ENCODE results near the gene KRR1.

The KRR1 gene

GRCh38 chr12:75511116-75512048, at the start of gene KRR1:
TSS of gene KRR1 (minus strand) at chr12:75511609. CDS start at chr12:75511597, 12 bp downstream.
- DNase-seq (ENCODE audit: low spot score) = peak; percentile 98

DNA sequence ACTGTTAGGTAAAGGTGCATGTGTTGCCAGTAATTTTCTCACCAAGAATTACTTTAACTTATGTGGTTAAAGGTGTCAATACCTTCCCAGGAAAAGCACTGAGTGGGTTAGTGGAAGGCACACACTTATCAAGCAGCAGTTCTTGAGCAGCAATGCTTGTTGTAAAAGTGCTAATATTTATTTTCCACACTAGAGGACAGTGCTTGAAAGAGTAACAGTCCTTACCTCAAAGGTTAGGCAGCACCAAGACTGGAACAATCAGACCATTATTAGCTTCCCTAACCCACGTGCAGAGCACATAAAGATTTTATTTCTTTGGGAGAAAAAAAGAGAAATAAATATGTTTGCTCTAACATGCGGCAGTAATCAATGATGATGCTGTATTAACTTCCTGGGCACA, 48.8 kb upstream of the KRR1 start:
- peak; percentile 64 for DNase-seq (ENCODE audit: low spot score)

DNA sequence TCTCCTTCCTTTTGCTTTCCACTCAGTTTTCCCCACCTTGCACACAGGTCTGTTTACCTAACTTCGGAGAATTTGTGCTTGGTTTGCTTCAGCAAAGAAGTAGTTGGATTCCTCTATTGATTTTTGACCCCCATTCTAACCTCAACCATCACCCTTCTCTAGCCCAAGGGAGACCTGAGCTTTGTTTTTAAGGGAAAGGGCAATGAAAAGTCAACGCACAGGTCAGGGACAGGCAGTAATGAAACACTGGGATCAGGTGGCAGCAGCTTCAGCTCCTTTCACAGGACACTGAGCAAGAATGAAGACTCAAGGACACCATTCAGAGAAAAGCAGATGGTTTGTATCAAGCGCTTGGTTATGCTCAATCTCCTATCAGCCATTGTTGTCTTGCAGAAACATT, 46.9 kb upstream of the KRR1 start:
- DNase-seq (ENCODE audit: low spot score) = no peak

- DNase-seq (ENCODE audit: low spot score) = no peak
Observed at GRCh38 chr12:75556311-75556899, 45.0 kb upstream of the KRR1 start.

- DNase-seq (ENCODE audit: low spot score) = no peak
Observed at GRCh38 chr12:75554556-75554880, 43.1 kb upstream of the KRR1 start.

GRCh38 chr12:75553836-75554555, 42.6 kb upstream of the KRR1 start:
- DNase-seq (ENCODE audit: low spot score) = no peak

DNA sequence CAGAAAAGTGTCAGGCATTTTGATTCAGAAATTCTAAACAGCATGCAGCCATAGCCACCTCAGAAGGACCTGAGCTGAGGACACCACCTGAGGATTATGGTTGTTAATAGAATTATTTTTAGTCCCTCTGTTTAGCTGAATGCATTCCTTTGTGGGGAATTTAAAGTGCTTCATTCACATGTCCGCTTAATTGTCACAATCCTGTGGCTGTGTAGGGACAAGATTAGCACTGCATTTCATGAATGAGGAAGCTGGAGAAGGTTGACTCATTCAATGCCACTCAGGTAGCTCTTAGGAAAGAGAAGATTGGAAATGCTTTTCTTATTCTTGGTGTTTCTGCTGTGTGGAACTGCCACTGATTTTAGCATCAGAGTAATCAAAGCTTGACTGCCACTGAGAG, 42.0 kb upstream of the KRR1 start:
- peak; percentile 56 for DNase-seq (ENCODE audit: low spot score)

GRCh38 chr12:75551477-75551876, 40.1 kb upstream of the KRR1 start:
- no peak for DNase-seq (ENCODE audit: low spot score)

DNA sequence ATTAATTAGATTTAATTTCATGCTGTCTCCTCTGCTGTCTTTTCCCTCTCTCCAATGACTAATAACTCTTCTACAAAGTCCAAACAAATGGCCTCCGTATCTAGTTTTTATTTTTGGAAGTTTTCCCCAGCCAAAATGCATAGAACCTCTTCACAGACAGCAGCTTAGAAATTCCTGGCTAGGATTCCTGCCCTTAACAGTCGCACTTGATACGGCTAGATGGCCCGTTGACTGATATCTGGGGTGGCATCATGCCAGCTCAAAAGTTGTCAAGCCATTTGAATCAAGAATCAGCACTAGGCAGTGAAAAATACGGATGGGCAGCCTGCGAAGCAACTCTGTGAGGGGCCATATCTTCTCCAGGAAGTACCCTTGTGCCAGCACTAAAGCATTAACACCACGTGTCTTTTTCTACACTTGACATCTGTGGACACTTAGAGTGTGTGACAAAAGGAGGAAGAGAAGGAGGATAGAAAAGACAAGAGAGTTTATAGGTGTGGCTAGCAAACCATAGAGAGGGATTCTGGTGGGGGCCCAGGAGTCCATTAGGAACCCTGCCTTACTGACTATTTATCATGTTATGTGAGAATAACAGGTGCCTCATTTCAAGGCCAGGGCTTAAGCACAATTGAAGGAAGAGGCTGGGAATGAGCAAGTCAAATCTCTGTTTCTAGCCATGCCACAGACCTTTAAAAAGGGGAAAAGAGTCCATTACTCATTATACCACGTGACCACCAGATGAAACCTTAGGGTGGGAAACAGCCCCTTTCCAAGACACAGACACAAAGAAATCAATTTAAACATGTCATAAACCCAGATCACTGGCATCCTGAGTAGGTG, 39.2 kb upstream of the KRR1 start:
- no peak for DNase-seq (ENCODE audit: low spot score)

- DNase-seq (ENCODE audit: low spot score) = no peak
Observed at GRCh38 chr12:75549989-75550388, 38.6 kb upstream of the KRR1 start.

GRCh38 chr12:75548879-75549278, 37.5 kb upstream of the KRR1 start:
- no peak for DNase-seq (ENCODE audit: low spot score)

DNA sequence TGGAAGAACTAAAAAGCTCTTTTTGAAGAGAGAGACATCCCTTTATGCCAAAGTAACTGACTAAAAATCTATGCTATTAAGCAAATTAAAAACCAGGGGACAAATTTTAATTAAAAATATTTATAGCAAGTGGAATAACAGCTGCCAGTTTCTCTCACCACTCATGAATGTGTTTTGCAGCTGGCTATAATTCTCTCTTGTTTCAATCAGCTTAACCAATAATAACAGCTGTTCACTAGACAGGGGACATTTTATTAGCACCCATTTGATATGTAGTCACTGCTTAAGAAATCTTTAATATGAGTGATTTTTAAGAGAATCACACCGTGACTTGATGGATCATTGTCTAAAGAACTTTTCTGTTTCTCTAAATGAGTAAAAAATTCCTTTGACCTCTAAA, 34.2 kb upstream of the KRR1 start:
- no peak for DNase-seq (ENCODE audit: low spot score)

GRCh38 chr12:75543529-75543928, 32.1 kb upstream of the KRR1 start:
- DNase-seq (ENCODE audit: low spot score) = no peak

DNA sequence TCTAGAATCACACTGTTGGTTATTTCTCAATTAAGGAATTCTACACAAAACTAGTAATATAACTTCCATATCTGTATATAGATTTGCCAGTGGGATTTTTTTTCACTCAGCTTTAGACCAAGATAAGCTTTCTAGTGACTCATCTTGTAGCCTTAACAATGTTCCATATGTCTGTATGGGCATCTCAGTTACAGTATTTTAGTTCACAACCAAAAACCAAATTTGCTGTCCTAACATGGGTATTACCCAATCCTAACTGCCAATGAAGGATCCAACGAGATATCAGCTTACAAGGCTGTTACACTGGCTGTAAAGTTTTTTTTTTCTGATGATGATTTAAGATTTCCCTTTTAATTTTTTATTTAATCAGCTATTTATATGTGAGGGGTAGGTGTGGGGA, 31.5 kb upstream of the KRR1 start:
- no peak for DNase-seq (ENCODE audit: low spot score)

DNA sequence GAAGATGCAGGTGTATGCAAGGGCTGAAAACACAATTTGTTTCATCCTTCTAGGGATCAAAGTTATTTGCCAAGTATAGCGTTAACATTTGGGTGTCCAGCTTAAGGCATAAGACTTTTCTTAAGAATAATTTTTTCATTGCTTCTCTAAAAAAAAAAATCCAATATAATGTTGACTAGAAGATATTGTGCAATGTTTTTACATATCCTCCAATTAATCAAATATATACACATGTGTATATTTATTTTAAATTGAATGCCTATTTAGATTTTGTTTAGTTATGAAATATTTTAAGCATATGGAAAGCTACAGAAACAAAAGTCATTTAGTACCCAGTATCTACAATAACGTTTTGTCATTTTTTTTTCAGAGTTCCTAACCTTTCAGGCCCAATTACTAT, 28.5 kb upstream of the KRR1 start:
- DNase-seq (ENCODE audit: low spot score) = no peak

GRCh38 chr12:75533239-75533638, 21.8 kb upstream of the KRR1 start:
- DNase-seq (ENCODE audit: low spot score) = no peak

DNA sequence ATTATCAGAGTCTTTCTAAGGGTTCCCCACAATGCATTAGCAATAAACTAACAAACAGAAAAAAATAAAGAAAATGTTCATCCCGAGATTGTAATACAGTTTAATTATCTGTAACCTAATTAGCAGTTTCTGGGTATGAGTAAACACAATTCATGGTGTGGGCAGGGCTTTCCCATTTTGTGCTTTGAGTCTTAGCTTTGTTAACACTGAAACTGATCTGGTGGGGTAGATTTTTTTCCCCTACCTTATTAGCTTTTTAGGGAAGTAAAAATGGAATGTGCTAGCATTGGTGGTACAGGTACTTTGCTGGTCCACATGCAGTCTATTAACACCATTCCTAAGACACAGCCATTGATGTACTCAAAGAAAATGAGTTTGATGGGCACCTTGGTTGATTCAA, 18.4 kb upstream of the KRR1 start:
- DNase-seq (ENCODE audit: low spot score) = no peak

GRCh38 chr12:75529316-75529715, 17.9 kb upstream of the KRR1 start:
- no peak for DNase-seq (ENCODE audit: low spot score)

GRCh38 chr12:75528692-75529091, 17.3 kb upstream of the KRR1 start:
- no peak for DNase-seq (ENCODE audit: low spot score)

- peak; percentile 22 for DNase-seq (ENCODE audit: low spot score)
Observed at GRCh38 chr12:75528272-75528671, 16.9 kb upstream of the KRR1 start.

GRCh38 chr12:75526655-75527511, 15.5 kb upstream of the KRR1 start:
- peak; percentile 79 for DNase-seq (ENCODE audit: low spot score)

Data from SW480 (cell line).